HCT116 (cell line): Measurements from ENCODE around the gene HSPBAP1. TPM values are rescaled to one million over a fixed set of nuclear protein-coding genes. Genes with fewer than 3 reads are reported as not detected.
"Not testable (repeated sequence)": the region's sequence is repeated elsewhere in the genome, so short reads cannot be mapped to it uniquely, and the experiment has no call there.

Experiments
- ATAC-seq: fragments of 200-7000 bp; cut with Tn5 transposase; 2 replicates; pipeline ENCODE4 v1.9.1; 2020; ENCODE audit warnings: mild to moderate bottlenecking, moderate library complexity
- BruUV-seq: library from RNA; stranded (reverse); fragments of 400-500 nt; replicated peaks from 2 replicates; lab custom pipeline; 2021; lab: Mats Ljungman, UMichigan
- CTCF ChIA-PET: fragments of 300-600 bp; sonication (Branson Sonifier 250); formaldehyde crosslinking; loops from one replicate; lab custom pipeline; 2021; ENCODE audit warnings: antibody characterized with exemption; lab: Charles Lee
- POLR2A ChIA-PET: fragments of 300-600, 350-600 bp; sonication (Branson Sonifier 250); formaldehyde crosslinking; loops from one replicate; lab custom pipeline; 2021; ENCODE audit warnings: antibody characterized with exemption; lab: Charles Lee
- RAD21 ChIA-PET, 2 experiments: fragments of 300-600 bp; sonication (Branson Sonifier 250); formaldehyde crosslinking; loops; one replicate each; lab custom pipeline; 2023; ENCODE audit warnings: low total read pairs in 2 of 2; ENCODE audit not compliant: uncharacterized antibody in 2 of 2, unreplicated experiment in 2 of 2, low non-redundant PET in 1 of 2; lab: Charles Lee
- DNase-seq: peaks from one replicate; pipeline ENCODE4 v3.0.0-alpha.2; 2010; ENCODE audit warnings: low read depth, low spot score
- H2AFZ ChIP-seq: fragments of 200-600 bp; shearing (Covaris generic), sonication (generic); 2 replicates; pipeline ENCODE4 v1.6.1; 2017; ENCODE audit warnings: low read depth, mixed run types, mixed read lengths, antibody characterized with exemption, low read length; ENCODE audit not compliant: poor library complexity, severe bottlenecking
- H3K27ac ChIP-seq: 2 replicates; pipeline ENCODE4 v1.5.1; 2012; ENCODE audit warnings: low read depth, low read length
- H3K27me3 ChIP-seq: fragments of 200-600 bp; sonication (generic); 2 replicates; pipeline ENCODE4 v1.6.1; 2016; ENCODE audit warnings: mixed run types, low read length, mixed read lengths; ENCODE audit not compliant: insufficient read depth
- H3K36me3 ChIP-seq, 2 experiments: fragments of 200-500 bp in 1 of 2; fragments of 200-600 bp in 1 of 2; sonication (Bioruptor generic) in 1 of 2; sonication (generic) in 1 of 2; 2 replicates each; pipeline versions ENCODE4 v1.5.1 to v1.6.1; 2014 to 2016; ENCODE audit warnings: low read length in 2 of 2, inconsistent platforms in 1 of 2, mixed read lengths in 1 of 2, mixed run types in 1 of 2; ENCODE audit not compliant: insufficient read depth in 2 of 2, control insufficient read depth in 1 of 2
- H3K4me1 ChIP-seq, 2 experiments: fragments of 200-600 bp in 1 of 2; sonication (generic) in 1 of 2; 2 replicates each; pipeline versions ENCODE4 v1.5.1 to v1.6.1; 2012 to 2017; ENCODE audit warnings: low read length in 2 of 2, inconsistent platforms in 1 of 2, mild to moderate bottlenecking in 1 of 2, mixed read lengths in 1 of 2, mixed run types in 1 of 2, moderate library complexity in 1 of 2; ENCODE audit not compliant: insufficient read depth in 2 of 2, control insufficient read depth in 1 of 2
- H3K4me2 ChIP-seq: fragments of 200-600 bp; sonication (generic); 2 replicates; pipeline ENCODE4 v1.6.1; 2017; ENCODE audit warnings: mixed run types, low read length, mixed read lengths
- H3K4me3 ChIP-seq, 2 experiments: fragments of 200-600 bp in 1 of 2; sonication (generic) in 1 of 2; replicated peaks in 1 of 2; 2 replicates each; pipeline ENCODE4 v1.5.1; 2011 to 2016; ENCODE audit warnings: low read length in 2 of 2, control low read depth in 1 of 2, low read depth in 1 of 2, mild to moderate bottlenecking in 1 of 2, mixed read lengths in 1 of 2, mixed run types in 1 of 2
- H3K79me2 ChIP-seq: fragments of 200-600 bp; sonication (generic); 2 replicates; pipeline ENCODE4 v1.6.1; 2017; ENCODE audit warnings: mild to moderate bottlenecking, mixed run types, low read length, moderate library complexity, mixed read lengths; ENCODE audit not compliant: insufficient read depth
- H3K9ac ChIP-seq: fragments of 200-600 bp; sonication (generic); 2 replicates; pipeline ENCODE4 v1.6.1; 2016; ENCODE audit warnings: low read length, mixed read lengths
- H3K9me2 ChIP-seq: fragments of 200-600 bp; sonication (generic), shearing (Covaris generic); 2 replicates; pipeline ENCODE4 v1.6.1; 2017; ENCODE audit warnings: mixed run types, mild to moderate bottlenecking, moderate library complexity; ENCODE audit not compliant: insufficient read depth
- H3K9me3 ChIP-seq, 2 experiments: fragments of 200-500 bp in 1 of 2; fragments of 200-600 bp in 1 of 2; sonication (Bioruptor generic) in 1 of 2; sonication (generic) in 1 of 2; 2 replicates each; pipeline ENCODE4 v1.6.1; 2014 to 2017; ENCODE audit warnings: low read length in 2 of 2, mixed read lengths in 2 of 2, inconsistent platforms in 1 of 2, low read depth in 1 of 2, mild to moderate bottlenecking in 1 of 2, mixed run types in 1 of 2, moderate library complexity in 1 of 2; ENCODE audit not compliant: control insufficient read depth in 1 of 2, insufficient read depth in 1 of 2
- H4K20me1 ChIP-seq: fragments of 200-600 bp; sonication (generic), shearing (Covaris generic); 2 replicates; pipeline ENCODE4 v1.6.1; 2017; ENCODE audit warnings: mixed run types, mild to moderate bottlenecking, moderate library complexity; ENCODE audit not compliant: insufficient read depth
- CEBPB ChIP-seq: IDR thresholded peaks from 2 replicates; pipeline ENCODE4 v1.6.1; 2012; ENCODE audit warnings: low read depth
- EGR1 ChIP-seq: IDR thresholded peaks from 2 replicates; pipeline ENCODE4 v1.6.1; 2012; ENCODE audit warnings: low read depth
- ELF1 ChIP-seq: IDR thresholded peaks from 2 replicates; pipeline ENCODE4 v1.6.1; 2012; ENCODE audit warnings: low read depth, borderline replicate concordance
- EZH2 ChIP-seq: fragments of 200-600 bp; sonication (generic); IDR thresholded peaks from 2 replicates; pipeline ENCODE4 v1.6.1; 2017; ENCODE audit warnings: antibody characterized with exemption, mixed run types
- EZH2phosphoT487 ChIP-seq: fragments of 200-600 bp; IDR thresholded peaks from 2 replicates; pipeline ENCODE4 v1.6.1; 2018; ENCODE audit warnings: antibody characterized with exemption, borderline replicate concordance
- POLR2A ChIP-seq: IDR thresholded peaks from 2 replicates; pipeline ENCODE4 v1.7.0; 2011; ENCODE audit warnings: borderline replicate concordance; ENCODE audit not compliant: insufficient read depth, insufficient read length; ENCODE audit errors: extremely low read depth
- SIN3A ChIP-seq: IDR thresholded peaks from 2 replicates; pipeline ENCODE4 v1.6.1; 2012; ENCODE audit warnings: low read depth
- SRF ChIP-seq: IDR thresholded peaks from 2 replicates; pipeline ENCODE4 v1.6.1; 2012; ENCODE audit warnings: low read depth
- YY1 ChIP-seq: IDR thresholded peaks from 2 replicates; pipeline ENCODE4 v1.6.1; 2011; ENCODE audit warnings: low read length, low read depth, moderate library complexity, mild to moderate bottlenecking; ENCODE audit not compliant: insufficient replicate concordance; ENCODE audit errors: extremely low read depth
- ZNF274 ChIP-seq: fragments of 200-500 bp; sonication (Bioruptor generic); IDR thresholded peaks from 2 replicates; pipeline ENCODE4 v1.6.1; 2014; ENCODE audit warnings: mild to moderate bottlenecking, low read depth, low read length, inconsistent platforms
- intact Hi-C: fragments of 100-400 bp; cut with micrococcal nuclease; formaldehyde crosslinking; loops from 2 replicates; pipeline ENCODE4 v1.10.0; 2022
- total RNA-seq: library from RNA; stranded (reverse); gene quantifications from one replicate; pipeline ENCODE4 v1.2.1, GENCODE V29; 2021; ENCODE audit not compliant: unreplicated experiment
- TF ChIP-seq, protein P1 (sequence below): IDR thresholded peaks from 2 replicates; pipeline ENCODE4 v1.6.1; 2012
- TF ChIP-seq, protein P2 (sequence below), 3 experiments: fragments of 200-600 bp in 1 of 3; sonication (generic) in 1 of 3; IDR thresholded peaks in 2 of 3; conservative IDR thresholded peaks in 1 of 3; 2 replicates each; pipeline ENCODE4 v1.5.1; 2012 to 2017; ENCODE audit warnings: low read depth in 2 of 3, low read length in 2 of 3, antibody characterized with exemption in 1 of 3, borderline replicate concordance in 1 of 3, control low read depth in 1 of 3, mild to moderate bottlenecking in 1 of 3, mixed read lengths in 1 of 3, mixed run types in 1 of 3, moderate library complexity in 1 of 3; ENCODE audit not compliant: insufficient read depth in 1 of 3

The HSPBAP1 gene
- total RNA-seq, 1 experiment from 2014 or later: 6.6 TPM

DNA sequence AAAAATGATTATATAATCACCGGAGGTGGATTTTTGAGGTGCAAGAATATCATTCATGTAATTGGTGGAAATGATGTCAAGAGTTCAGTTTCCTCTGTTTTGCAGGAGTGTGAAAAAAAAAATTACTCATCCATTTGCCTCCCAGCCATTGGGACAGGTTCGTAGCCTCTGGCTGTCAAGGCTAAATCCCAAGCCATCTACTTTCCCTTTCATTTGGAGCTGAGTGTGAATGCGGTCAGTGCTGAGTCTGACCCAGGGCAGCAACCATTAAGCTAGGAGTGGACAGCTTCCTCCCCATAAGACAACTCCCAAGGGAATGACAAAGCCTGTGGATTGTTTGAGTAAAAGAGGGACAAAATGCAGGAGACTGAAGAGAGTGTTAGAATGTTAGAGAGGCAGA lies 79.4 kb downstream of the HSPBAP1 start:
- no peaks in the 10 kb centered on the region for H3K9me2 ChIP-seq
- ChIA-PET CTCF (no interaction called here), POLR2A (no interaction called here), RAD21 (no interaction called here)
- no peak for DNase-seq
- ATAC-seq: no peak
- H3K4me3 ChIP-seq: no peak overlapping the region
- intact Hi-C loops: no loop called here
- no peaks in the 10 kb centered on the region for H4K20me1 ChIP-seq
- no peaks in the 10 kb centered on the region for H3K79me2 ChIP-seq
- no peak overlapping the region for H3K4me2 ChIP-seq
- no peaks in the 10 kb centered on the region for H3K9me3 ChIP-seq
- TF ChIP-seq SRF (no peak), CEBPB (no peak), EZH2phosphoT487 (no peak), ZNF274 (no peak), POLR2A (no peak), EZH2 (no peak), YY1 (no peak), ELF1 (no peak), SIN3A (no peak), EGR1 (no peak)
- TF ChIP-seq, protein P1, sequence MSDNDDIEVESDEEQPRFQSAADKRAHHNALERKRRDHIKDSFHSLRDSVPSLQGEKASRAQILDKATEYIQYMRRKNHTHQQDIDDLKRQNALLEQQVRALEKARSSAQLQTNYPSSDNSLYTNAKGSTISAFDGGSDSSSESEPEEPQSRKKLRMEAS: no peak
- TF ChIP-seq, protein P2, sequence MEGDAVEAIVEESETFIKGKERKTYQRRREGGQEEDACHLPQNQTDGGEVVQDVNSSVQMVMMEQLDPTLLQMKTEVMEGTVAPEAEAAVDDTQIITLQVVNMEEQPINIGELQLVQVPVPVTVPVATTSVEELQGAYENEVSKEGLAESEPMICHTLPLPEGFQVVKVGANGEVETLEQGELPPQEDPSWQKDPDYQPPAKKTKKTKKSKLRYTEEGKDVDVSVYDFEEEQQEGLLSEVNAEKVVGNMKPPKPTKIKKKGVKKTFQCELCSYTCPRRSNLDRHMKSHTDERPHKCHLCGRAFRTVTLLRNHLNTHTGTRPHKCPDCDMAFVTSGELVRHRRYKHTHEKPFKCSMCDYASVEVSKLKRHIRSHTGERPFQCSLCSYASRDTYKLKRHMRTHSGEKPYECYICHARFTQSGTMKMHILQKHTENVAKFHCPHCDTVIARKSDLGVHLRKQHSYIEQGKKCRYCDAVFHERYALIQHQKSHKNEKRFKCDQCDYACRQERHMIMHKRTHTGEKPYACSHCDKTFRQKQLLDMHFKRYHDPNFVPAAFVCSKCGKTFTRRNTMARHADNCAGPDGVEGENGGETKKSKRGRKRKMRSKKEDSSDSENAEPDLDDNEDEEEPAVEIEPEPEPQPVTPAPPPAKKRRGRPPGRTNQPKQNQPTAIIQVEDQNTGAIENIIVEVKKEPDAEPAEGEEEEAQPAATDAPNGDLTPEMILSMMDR (IDR thresholded peaks at IDR 0.05 in 2 of 3, conservative IDR thresholded peaks at IDR 0.05 in 1 of 3; ENCODE audit: borderline replicate concordance in 1 of 3, insufficient read depth in 1 of 3, low read depth in 2 of 3, low read length in 2 of 3): no peak
- H3K27ac ChIP-seq: no peak overlapping the region
- no peaks in the 10 kb centered on the region for H3K27me3 ChIP-seq
- H3K4me1 ChIP-seq: no peaks in the 10 kb centered on the region
- H3K9ac ChIP-seq: no peak overlapping the region
- H2AFZ ChIP-seq: no peak overlapping the region
- H3K36me3 ChIP-seq: 0 out of 4 replicates have a peak, but pooled peaks cover 0 to 3% of the 10 kb centered on the region in 2 experiments
- no TSS peak for BruUV-seq

DNA sequence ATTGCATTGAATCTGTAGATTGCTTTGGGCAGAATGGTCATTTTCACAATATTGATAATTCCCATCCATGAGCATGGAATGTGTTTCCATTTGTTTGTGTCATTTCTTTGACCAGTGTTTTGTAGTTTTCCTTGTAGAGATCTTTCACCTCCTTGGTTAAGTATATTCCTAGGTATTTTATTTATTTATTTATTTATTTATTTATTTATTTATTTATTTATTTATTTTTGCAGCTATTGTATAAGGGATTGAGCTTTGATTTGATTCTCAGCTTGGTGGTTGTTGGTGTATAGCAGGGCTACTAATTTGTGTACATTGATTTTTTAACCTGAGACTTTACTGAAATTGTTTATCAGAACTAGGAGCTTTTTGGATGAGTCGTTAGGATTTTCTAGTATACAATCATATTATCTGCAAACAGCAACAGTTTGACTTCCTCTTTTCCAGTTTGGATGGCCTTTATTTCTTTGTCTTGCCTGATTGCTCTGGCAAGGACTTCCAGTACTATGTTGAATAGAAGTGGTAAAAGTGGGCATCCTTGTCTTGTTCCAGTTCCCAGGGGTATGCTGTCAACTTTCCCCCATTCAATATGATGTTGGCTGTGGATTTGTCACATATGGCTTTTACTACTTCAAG lies 82.9 kb downstream of the HSPBAP1 start:
- not testable (repeated sequence) for H4K20me1 ChIP-seq

More for the DNA sequence above, 82.9 kb downstream of the HSPBAP1 start:
- CTCF ChIA-PET, H3K27me3 ChIP-seq, H3K9me2 ChIP-seq, H3K9ac ChIP-seq, H3K79me2 ChIP-seq, POLR2A ChIA-PET, H3K9me3 ChIP-seq, ATAC-seq, H2AFZ ChIP-seq, H3K4me2 ChIP-seq, H3K4me1 ChIP-seq, BruUV-seq, H3K27ac ChIP-seq, H3K4me3 ChIP-seq, DNase-seq, intact Hi-C loops, RAD21 ChIA-PET, H3K36me3 ChIP-seq: not testable (repeated sequence)
